GM12801 (cell line): Measurements from ENCODE around the gene SLC16A1.

ENCODE experiments used
- CTCF ChIP-seq: IDR thresholded peaks from one replicate; pipeline ENCODE4 v1.5.1; 2011; ENCODE audit warnings: control low read depth; ENCODE audit not compliant: insufficient read length; ENCODE audit errors: extremely low read depth

SLC16A1 gene

GRCh38 chr1:112938210-112938609, 17.8 kb downstream of the SLC16A1 start:
- no peak for TF ChIP-seq CTCF

GRCh38 chr1:112937495-112937894, 18.5 kb downstream of the SLC16A1 start:
- no peak for TF ChIP-seq CTCF

GRCh38 chr1:112937070-112937469, 18.9 kb downstream of the SLC16A1 start:
- no peak for TF ChIP-seq CTCF

- no peak for TF ChIP-seq CTCF
Measured at GRCh38 chr1:112935461-112936111, 20.4 kb downstream of the SLC16A1 start.

- no peak for TF ChIP-seq CTCF
Measured at GRCh38 chr1:112934577-112934976, 21.4 kb downstream of the SLC16A1 start.

GRCh38 chr1:112933820-112934571, 22.0 kb downstream of the SLC16A1 start:
- no peak for TF ChIP-seq CTCF

- no peak for TF ChIP-seq CTCF
Measured at GRCh38 chr1:112929979-112930378, 26.0 kb downstream of the SLC16A1 start.
